ENCODE results near the gene CDS1.

Gene CDS1
- long read RNA-seq = 0 reads

- no peak within 1 kb of the TSS for H3K27ac ChIP-seq (replicated peaks)
- H3K4me3 ChIP-seq (replicated peaks; ENCODE audit: insufficient read depth, low read length) = peak within 1 kb of the TSS; percentile 80
- DNase-seq (ENCODE audit: low read depth in 1 of 2, low spot score in 1 of 2) = peak in 1 of 2 experiments; percentile 9
- TF ChIP-seq GABPA (IDR thresholded peaks at IDR 0.05; ENCODE audit: low read depth) (no peak), CTCF (IDR thresholded peaks at IDR 0.05; ENCODE audit: insufficient read depth, low read length) (no peak), POLR2AphosphoS5 (IDR thresholded peaks at IDR 0.05; ENCODE audit: low read depth) (no peak), SPI1 (IDR thresholded peaks at IDR 0.05; ENCODE audit: borderline replicate concordance, low read depth) (no peak)
- TF ChIP-seq, protein P1, sequence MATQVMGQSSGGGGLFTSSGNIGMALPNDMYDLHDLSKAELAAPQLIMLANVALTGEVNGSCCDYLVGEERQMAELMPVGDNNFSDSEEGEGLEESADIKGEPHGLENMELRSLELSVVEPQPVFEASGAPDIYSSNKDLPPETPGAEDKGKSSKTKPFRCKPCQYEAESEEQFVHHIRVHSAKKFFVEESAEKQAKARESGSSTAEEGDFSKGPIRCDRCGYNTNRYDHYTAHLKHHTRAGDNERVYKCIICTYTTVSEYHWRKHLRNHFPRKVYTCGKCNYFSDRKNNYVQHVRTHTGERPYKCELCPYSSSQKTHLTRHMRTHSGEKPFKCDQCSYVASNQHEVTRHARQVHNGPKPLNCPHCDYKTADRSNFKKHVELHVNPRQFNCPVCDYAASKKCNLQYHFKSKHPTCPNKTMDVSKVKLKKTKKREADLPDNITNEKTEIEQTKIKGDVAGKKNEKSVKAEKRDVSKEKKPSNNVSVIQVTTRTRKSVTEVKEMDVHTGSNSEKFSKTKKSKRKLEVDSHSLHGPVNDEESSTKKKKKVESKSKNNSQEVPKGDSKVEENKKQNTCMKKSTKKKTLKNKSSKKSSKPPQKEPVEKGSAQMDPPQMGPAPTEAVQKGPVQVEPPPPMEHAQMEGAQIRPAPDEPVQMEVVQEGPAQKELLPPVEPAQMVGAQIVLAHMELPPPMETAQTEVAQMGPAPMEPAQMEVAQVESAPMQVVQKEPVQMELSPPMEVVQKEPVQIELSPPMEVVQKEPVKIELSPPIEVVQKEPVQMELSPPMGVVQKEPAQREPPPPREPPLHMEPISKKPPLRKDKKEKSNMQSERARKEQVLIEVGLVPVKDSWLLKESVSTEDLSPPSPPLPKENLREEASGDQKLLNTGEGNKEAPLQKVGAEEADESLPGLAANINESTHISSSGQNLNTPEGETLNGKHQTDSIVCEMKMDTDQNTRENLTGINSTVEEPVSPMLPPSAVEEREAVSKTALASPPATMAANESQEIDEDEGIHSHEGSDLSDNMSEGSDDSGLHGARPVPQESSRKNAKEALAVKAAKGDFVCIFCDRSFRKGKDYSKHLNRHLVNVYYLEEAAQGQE (IDR thresholded peaks at IDR 0.05; ENCODE audit: insufficient replicate concordance, low read depth) = no peak
- H3K27me3 ChIP-seq (ENCODE audit: insufficient read depth, poor library complexity, severe bottlenecking) = peaks cover 22% of the 10 kb centered on the region
Measured at GRCh38 chr4:84582988-84583875, at the start of gene CDS1. TSS of gene CDS1 (plus strand) at chr4:84583127. CDS start at chr4:84583402, 275 bp downstream.

DNA sequence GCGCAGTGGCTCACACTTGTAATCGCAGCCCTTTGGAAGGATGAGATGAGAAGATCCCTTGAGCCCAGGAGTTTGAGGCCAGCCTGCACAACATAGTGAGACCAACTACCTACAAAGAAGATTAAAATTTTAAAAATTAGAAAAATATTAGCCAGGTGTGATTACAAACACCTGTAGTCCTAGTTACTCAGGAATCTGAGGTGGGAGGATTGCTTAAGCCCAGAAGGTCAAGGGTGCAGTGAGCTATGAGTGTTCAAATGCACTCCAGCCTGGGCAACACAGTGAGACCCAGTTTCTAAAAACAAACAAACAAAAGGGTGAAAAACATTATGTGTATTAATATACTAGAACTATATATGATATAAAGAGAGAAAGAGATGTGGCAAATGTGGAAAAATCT, 47.0 kb upstream of the CDS1 start:
- no peak overlapping the region for H3K4me3 ChIP-seq (replicated peaks; ENCODE audit: insufficient read depth, low read length)
- no peaks in the 10 kb centered on the region for H3K27me3 ChIP-seq (ENCODE audit: insufficient read depth, poor library complexity, severe bottlenecking)
- H3K27ac ChIP-seq (replicated peaks) = no peak overlapping the region
- TF ChIP-seq SPI1 (IDR thresholded peaks at IDR 0.05; ENCODE audit: borderline replicate concordance, low read depth) (no peak), POLR2AphosphoS5 (IDR thresholded peaks at IDR 0.05; ENCODE audit: low read depth) (no peak), GABPA (IDR thresholded peaks at IDR 0.05; ENCODE audit: low read depth) (no peak), CTCF (IDR thresholded peaks at IDR 0.05; ENCODE audit: insufficient read depth, low read length) (no peak)
- TF ChIP-seq, protein P1 (IDR thresholded peaks at IDR 0.05; ENCODE audit: insufficient replicate concordance, low read depth) = no peak
- DNase-seq (ENCODE audit: low read depth in 1 of 2, low spot score in 1 of 2) = no peak

GRCh38 chr4:84545093-84545492, 37.8 kb upstream of the CDS1 start:
- TF ChIP-seq GABPA (IDR thresholded peaks at IDR 0.05; ENCODE audit: low read depth) (no peak), POLR2AphosphoS5 (IDR thresholded peaks at IDR 0.05; ENCODE audit: low read depth) (no peak), CTCF (IDR thresholded peaks at IDR 0.05; ENCODE audit: insufficient read depth, low read length) (no peak), SPI1 (IDR thresholded peaks at IDR 0.05; ENCODE audit: borderline replicate concordance, low read depth) (no peak)
- TF ChIP-seq, protein P1 (IDR thresholded peaks at IDR 0.05; ENCODE audit: insufficient replicate concordance, low read depth) = no peak
- no peak for DNase-seq (ENCODE audit: low read depth in 1 of 2, low spot score in 1 of 2)
- Histone ChIP-seq H3K27ac (replicated peaks) (no peak overlapping the region), H3K27me3 (ENCODE audit: insufficient read depth, poor library complexity, severe bottlenecking) (no peaks in the 10 kb centered on the region), H3K4me3 (replicated peaks; ENCODE audit: insufficient read depth, low read length) (no peak overlapping the region)

Data from HL-60 (cell line).